Stimulated activated CD8-positive, alpha-beta memory T cell treated with anti-CD3 and anti-CD28 coated beads, Interleukin-4, amount 100 ng/mL, for 24 hours (primary cell): ENCODE results near the gene ZNF428.
"Not testable (repeated sequence)": the region's sequence is repeated elsewhere in the genome, so short reads cannot be mapped to it uniquely, and the experiment has no call there.

ENCODE experiments used
- DNase-seq: peaks from one replicate; pipeline ENCODE4 v3.0.0-alpha.2; 2020; ENCODE audit warnings: low read depth

The ZNF428 gene

DNA sequence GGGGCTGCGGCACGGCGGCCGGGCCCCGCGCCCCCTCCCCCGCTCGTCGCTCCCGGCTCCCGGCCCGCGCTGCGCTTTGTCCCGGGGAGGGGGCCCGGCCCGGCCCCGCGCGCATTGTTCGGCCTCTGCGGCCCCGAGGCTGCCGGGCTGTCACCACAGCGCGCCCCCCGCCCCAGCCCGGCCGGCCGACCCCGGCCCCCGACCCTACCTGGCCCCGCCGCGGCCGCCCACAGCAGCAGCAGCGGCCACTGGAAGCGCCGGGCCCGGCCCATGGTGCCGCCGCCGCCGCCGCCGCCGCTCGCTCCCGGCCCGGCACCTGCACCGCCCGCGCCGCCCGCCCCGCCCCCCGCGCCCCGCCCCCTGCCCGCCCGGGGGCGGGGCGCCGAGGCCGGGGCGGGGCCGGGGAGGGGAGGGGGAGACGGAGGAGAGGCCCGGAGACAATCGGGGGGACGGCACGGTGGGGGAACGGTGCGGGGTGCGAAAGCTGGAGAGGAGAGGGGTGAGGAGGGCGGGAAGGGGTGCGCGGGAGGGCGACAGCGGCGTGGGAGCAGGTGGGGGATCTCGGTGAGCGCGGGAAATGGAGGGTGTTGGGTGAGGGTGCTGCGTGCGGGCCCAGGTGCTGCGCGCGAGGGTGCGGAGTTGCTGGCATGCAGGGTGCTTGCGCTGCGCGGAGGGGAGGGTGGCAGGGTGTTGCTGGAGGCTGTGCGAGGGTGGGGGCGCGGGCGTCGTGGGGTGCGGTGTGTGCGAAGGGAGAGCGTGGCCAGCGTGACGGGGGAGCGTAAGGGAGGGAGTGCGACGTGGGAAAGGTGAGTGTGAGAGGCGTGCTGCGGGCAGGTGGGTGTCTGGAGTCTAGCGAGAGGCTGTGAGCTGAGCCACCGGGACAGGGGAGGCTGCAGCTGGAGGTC lies 20.3 kb upstream of the ZNF428 start, which contains the start of gene CADM4:
CADM4 (minus strand) TSS at position 332 of the 905 bp plus-strand sequence; CDS start at position 272, 60 bp downstream.
- DNase-seq: no peak

DNA sequence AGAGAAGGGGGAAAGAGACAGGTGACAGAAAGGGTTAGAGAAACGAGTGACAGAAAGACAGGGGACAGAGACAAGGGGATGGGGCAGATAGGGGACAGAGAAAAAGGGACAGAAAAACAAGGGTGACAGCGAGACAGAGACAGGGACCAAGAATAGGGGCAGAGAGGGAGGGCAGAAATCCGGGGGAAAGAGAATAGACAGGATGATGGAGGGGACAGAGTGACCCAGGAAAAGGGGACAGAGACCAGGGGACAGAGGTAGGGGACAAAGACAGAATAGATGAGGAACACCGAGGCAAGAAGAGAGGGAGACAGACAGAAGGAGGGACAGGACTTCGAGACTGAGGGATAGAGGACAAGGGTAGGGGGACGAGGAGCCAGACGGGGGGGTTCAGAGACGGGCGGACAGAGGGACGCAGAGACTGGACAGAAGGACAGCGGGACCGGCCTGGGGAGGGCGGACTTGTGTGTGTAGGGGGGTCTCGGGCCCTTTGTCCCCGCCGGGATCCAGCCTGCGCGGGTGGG lies 19.6 kb upstream of the ZNF428 start:
- DNase-seq: no peak

DNA sequence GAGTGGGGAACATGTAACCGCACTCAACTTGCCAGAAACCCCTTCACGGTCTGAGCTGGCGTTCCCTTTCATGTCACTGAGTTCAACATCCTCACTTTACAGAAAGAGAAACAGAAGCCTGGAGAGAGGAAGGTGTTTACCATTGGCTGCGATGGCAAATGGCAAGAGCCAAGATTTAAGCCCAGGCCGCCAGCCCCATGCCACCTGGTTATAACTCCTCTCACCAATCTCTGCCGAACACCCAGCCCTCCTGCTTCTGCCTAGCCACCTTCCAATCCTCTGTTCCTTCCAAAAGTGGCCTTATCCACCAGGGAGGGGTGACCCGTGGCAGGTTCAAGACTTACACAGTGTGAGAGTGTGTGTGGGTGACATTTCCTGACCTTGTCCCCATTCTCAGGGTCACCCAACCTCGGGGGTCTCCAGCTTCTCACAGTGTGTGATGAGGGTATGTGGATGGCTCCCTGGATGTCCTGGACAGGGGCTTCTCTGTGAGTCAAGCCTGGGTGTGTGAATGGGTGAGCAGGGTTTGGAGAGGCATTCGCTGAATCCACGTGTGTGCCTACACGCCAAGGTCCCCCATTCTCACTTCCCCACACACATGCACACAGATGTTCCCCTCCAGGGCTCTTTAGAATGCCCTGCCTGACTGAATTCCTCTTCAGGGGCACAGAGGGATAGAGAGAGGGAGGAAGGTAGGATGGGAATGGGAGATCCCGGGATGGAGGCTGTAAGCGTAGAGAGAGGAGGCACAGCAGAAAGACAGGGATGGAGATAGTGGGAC lies 19.0 kb upstream of the ZNF428 start:
- DNase-seq: no peak

DNA sequence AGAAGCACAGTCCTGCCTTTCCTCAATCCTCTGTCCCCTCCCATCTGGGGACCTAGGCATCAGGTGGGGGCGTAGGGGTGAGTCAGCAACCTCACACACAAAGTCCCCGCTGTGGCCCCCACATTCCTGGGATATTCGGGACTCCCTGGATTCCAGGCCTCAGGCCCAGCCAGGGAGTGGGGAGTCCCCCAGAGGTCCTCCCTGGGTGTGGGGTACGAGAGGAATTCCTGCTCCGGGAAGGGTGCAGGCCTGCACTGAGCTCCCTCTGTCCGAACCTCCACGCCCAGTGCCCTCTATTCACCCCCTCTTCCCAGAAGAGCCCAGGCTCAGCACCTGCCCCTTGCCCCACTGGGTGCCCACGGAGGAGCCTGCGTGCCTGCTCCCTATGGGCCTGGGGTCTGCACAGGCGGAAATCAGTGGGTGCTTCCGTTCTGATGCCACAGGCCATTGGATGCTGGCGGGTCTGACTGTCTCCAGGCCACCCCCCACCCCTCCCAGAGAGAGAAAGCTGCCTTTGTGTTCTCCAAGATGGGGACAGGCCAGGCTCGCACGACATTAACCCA lies 16.8 kb upstream of the ZNF428 start:
- DNase-seq: no peak

DNA sequence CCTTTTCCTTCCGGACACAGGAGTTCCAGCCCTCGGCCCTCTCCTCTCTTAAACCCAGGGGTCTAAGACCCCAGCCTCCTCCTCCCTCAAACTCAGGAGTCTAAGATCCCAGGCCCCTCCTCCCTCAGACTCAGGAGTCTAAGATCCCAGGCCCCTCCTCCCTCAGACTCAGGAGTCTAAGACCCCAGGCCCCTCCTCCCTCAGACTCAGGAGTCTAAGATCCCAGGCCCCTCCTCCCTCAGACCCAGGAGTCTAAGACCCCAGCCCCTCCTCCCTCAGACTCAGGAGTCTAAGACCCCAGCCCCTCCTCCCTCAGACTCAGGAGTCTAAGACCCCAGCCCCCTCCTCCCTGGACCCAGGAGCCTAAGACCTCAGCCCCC lies 16.1 kb upstream of the ZNF428 start:
- DNase-seq: not testable (repeated sequence)

DNA sequence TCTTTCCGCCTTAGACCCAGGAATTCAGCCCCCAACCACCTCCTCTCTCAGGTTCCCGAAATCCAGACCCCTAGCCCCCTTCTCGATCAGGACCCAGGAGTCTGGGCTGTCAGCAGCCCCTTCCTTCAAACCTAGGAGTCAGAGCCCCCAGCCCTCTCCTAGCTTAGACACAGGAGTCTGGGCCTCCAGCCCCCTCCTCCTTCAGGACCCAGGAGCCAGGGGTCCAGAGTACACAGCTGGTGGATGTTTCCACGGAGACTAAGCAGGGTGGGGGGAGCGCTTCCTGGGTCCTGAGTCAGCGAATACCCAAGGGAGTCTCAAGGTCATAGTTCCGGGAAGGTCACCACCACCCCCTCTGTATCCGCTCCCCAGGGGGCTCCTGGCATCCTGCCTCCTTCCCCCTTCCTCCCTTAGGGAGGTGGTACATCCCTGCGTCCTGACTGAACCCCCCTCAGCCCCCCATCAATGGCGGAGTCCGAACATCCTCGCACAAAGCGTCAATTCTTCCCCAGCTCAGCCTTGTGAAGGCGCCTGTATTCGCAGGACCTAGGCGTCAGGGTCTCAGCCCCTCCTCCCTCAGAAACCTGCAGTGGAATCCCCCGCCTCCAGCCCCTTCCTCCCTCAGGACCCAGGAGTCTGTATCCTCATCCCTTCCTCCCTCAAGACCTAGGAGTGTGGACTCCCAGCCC lies 15.6 kb upstream of the ZNF428 start:
- DNase-seq: no peak

DNA sequence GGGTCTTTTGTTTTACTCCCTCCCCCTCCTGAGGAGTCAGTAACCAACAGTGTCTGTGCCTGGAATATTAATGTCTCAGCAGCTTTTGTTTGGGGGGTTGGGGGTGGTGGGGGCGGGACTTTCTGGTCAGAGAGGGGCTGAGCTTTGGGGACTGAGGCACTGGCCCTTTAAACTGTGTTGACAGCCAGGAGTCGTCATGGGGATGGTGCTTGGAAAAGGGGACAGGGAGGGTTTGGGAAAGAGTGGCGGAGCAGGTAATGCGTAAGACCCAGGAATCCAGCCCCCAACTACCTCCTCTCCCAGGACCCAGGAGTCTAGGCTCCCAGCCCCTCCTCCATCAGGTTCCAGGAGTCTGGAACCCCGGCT lies 15.1 kb upstream of the ZNF428 start:
- no peak for DNase-seq

DNA sequence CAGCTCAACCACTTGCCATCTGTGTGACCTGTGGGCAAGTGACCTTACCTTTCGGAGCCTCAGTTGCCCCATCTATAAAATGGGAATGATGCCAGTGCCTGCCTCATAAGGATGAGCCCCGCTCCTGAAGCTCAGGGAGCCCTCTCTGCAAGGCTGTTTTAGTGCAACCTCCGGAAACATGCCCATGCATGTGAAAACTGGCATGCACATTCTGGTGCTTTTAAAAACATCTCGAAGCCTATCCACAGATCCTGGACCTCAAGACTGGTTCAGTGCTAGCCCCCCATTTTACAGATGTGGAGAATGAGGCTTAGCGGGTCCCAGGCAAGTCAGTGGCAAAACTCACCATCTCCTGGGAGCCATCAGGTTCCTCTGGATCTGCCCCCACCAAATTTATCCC lies 14.6 kb upstream of the ZNF428 start:
- DNase-seq: no peak

DNA sequence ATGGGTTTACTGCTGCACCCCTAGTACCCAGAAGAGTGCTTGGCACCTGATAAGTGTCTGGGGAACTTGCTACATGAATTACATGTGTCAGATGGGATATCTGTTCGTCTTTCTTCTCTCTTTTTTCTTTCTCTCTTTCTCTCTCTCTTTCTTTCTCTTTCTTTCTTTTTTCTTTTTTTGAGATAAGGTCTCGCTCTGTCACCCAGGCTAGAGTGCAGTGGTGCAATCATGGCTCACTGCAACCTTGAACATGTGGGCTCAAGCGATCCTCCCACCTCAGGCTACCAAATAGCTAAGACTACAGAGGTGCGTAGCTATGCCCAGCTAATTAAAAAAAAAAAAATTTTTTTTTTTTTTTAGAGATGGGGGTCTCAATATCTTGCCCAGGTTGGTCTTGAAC lies 14.1 kb upstream of the ZNF428 start:
- DNase-seq: no peak

DNA sequence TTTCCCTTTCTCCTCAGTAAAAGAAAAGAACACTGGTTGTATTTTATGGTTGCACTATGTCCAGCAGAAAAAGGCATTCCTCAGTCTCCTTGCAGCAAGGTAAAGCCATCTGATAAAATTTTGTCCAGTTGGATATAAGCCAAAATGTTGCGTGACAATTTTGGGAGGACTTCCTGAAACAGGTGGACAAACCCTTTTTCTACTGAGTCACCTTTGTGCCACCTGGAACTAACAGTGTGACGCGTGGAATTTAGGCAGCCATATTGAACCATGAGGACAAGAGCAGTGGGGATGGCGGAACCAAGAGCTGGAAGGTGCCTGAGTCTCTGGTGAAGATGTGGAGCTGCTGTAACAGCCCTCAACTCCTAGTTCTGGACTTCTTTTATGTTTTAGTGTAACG lies 12.1 kb upstream of the ZNF428 start:
- DNase-seq: no peak

DNA sequence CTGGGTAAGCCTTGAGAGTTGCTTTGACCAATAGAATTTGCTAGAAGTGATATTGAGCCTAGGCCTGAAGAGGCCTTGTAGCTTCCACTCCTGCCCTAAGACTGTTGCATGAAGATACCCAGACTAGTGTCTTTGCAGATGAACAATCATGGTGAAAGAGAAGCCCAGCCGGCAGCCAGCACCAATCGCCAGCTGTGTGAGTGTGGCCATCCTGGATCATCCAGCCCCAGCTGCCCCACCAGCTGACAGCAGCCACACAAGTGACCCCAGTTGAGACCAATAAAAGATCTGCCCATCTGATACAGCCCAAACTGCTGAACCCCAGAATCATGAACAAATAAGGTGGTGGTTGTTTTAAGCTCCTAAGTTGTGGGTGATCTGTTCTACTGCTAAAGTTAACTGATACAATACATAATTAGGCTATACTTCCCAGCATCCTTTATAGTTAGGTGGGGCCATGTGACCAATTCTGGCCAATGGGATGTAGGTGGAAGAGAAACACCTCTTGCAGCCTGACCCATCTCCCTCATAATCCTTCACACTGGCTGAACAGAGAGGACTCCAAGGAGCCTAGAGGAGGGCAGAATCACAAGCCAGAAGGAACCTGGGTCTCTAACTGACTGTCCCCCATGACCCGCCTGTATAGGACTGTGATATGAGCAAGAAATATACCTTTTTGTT lies 9.4 kb upstream of the ZNF428 start:
- DNase-seq: no peak

DNA sequence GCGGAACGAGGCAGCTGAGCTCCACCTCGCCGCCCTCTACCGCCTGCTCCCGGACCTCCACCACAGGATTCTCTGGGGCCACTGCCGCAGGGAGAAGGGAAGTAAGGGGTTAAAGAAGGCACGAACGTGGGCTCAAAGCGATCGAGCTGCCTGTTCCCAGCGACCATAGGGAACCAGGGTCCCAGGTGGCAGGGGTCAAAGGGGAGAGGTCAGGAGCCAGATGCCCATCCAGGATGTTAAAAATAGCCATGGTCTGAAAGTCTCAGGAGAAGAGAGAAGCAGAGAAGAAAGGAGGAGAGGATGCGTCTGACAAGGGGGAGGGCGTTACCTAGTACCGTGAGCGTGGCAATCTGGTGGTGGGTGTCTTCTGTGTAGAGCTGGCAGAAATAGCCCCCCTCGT lies 7.4 kb upstream of the ZNF428 start:
- DNase-seq: no peak

DNA sequence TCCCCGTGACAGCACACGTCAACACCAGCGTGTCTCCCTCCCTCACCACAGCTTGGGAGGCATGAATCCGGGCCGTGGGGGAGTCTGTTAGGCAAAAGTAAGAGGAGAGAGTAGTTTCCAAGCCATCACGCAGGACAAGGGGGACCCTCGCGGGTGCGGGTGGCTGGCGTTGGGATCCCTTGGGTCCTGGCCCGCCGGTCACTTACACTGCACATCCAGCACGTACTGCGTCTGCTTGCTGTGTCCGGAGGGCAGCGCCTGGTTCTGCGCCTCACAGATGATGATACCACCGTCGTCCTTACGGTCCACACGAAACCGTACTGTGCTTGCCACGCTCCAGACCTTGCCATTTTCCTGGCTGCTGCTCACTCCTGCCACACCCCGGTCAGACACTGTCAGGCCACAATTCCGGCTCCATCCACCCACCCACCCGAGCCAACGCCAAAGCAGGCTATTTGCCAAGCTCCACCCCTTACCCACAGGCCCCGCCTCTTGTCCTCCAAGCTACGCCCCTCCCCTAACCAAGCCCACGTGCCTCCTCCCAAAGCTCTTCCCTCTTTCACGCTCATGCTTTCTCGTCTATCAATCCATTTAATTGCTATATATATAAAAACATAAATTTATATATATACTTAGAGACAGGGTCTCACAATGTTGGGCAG lies 6.6 kb upstream of the ZNF428 start:
- no peak for DNase-seq

DNA sequence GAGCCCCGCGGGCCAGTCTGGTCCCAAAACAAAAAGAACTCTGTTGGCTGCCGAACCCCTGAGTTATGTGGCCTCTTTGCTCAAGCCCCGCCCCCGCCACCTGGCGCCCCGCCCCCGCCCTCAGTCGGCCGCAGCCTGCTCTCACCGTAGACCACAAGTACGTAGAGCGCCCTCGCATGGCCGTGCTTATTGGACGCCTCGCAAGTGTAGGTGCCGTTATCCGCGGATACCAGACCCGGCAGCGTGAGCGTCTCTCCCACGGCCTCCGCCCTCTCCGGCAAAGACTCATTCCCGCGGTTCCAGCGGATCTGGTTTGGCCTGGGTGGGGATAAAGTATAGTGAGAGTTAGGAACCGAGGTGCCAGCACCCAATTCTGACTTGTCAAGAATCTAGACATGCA lies 5.5 kb upstream of the ZNF428 start:
- peak; percentile 74 for DNase-seq

DNA sequence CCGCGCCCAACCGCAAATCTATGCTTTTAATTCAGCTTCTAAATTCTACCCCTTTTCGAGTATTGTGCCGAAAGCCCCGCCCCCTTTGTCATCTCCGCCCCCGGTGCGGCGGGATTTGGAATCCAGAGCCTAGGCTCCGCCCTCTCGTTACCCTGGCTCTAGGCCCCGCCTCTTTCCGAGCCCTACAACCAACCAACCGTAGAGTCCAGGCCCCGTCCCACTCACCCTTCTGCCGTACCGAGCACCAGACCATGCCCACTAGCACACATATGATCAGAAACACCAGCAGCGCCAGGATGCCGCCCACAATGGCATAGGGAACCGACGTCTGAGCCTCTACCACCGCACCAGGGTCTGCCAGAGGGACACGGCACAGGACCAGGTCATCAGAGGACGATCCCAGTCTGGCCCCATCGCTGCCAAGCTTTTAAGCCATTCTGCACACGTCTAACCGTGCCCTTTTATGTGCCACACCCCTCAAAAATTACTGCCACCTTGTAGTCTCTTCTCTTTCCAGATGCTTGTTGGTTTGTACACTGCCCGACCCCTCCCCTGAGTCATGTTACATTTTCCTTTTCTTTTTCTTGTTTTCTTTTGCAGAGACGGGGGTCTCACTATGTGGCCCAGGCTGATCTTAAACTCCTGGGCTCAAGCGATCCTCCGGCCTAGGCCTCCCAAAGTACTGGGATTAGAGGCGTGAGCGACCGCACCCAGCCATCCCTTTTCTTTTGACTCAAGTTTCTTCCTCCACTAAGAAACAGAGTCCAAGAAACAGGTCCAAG lies 4.7 kb upstream of the ZNF428 start:
- no peak for DNase-seq

DNA sequence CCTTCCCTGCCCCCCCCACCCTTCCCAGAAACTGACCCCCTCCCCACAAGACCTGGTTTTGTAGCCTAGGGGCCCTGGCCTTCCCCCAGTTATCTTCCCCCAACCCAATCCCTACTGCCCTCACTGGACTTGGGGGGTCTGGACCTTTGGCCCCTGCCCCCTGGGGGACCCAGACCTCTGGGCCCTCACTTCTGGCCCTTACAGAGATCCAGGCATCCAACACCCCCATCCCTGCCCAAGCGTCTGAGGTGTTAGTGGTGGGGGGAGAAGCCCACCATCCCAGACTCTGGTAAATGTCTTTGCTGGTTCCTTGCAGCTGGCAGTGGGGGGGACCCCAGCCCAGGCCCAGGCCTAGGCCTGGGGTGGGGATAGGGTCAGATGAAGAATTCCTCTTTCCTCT lies 3.5 kb upstream of the ZNF428 start:
- no peak for DNase-seq

DNA sequence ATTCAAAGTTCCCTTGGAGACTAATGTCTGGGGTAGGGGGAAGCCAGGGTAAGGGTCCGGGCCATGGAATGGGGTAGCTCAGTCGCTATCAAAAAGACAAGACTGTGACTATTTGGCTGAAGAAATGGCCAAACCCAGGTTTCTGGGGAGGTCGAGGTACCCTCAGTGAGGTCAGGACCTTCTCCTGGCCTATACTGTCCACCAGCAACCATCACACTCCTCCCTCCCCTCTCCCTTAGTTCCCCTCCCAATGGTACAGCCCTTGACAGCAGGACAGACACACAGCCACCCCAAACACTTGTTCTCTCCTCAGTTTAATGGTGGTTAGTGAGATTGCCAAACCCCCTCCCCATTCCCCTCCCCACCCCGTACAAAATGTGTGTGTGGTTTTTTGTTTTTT lies 2.6 kb upstream of the ZNF428 start:
- DNase-seq: no peak

DNA sequence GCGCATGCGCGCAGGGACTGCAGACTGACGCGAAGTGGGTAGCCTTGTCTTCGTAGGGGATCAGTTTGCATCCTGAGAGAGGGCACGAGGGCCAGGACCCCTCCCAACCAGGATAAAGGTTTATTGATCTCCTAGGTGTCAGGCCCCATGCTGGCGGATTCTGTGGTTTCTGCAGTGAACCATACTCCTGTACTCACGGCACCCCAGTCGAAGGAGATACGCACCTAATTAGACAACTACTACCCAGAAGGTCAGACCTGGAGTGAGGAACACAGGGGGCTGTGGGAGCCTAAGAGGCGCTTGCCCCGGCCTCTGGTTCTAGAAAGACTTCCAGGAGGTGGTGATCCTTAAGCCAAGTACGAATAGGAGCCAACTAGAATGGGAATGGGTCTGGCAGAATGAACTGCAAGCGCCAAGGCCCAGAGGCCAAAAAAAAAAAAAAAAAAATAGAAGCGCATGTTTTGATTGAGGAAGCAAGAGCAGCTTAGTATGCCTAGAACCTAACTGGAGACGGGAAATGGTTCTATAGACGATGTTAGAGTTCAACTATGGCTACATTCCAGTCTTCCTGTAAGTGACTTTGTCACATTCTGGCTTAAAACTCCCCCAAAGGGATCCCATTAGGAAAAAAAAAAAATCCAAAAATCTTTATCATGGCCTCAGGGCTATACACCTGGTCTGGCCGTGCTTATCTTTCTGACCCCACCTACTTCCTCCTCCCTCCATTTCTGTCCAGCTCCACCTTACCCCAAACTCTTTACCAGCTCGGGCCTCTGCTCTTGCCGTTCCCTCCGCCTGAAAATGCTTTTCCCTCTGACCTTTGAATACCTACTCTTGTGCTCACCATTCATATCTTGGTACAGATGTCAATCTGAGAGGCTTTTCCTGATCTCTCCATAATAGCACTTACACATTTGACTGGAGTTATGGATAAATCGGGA lies 902 bp upstream of the ZNF428 start:
- no peak for DNase-seq

DNA sequence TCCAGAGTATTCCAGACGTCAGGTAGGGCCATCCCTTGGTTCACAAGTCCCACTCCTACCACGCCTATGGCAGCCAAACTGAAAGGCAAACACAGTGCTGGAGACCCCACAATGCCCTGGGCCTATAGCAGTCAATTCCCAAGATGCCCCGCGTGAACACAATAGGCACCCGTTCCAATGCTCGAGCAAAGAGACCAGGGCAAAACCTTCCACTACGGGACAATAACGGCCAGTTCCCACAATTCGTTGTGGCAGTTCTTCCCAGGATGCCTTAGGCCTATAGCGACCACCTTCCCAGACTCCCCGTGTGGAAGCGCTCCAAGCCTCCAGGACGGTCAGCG lies 538 bp downstream of the ZNF428 start:
- peak; percentile 15 for DNase-seq
